ENCODE data around the gene ARHGAP42.
A peak's percentile ranks its signal among the peaks of the same experiment; 100 is the strongest.
"Not testable (repeated sequence)": the region's sequence is repeated elsewhere in the genome, so short reads cannot be mapped to it uniquely, and the experiment has no call there.

The ARHGAP42 gene

GRCh38 chr11:100687054-100687629, at the start of gene ARHGAP42:
TSS of gene ARHGAP42 (plus strand) at chr11:100687288. CDS start at chr11:100687679, 391 bp downstream.
- peak; percentile 68 to 85 for DNase-seq (ENCODE audit: low read depth in 1 of 2, low spot score in 1 of 2)
- TF ChIP-seq JUND (IDR thresholded peaks at IDR 0.05; ENCODE audit: low read depth): no peak
- in situ Hi-C loops (cut with HindIII; ENCODE audit: low pct_unique_long_range_greater_than_20kb, low sequenced_read_pairs): no loop called here

DNA sequence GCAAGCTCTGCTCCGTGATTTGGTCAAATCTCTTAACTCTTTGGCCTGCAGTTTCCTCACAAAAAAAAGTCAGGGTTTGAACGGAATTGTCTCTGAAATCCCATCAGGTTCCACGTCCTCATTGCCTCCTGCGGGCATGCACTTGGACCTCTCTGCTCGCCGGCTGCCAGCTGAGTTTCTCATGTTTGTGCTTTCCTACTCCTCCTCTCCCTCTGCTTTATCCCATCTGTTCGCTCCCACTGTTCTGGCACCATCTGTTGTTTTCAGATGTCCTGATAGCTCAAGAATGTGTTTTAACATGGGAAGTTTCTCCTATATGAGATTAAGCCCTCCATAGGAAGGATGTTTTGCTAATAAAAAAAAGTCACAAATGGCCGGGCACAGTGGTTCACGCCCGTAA, 49.4 kb upstream of the ARHGAP42 start:
- in situ Hi-C loops (cut with HindIII; ENCODE audit: low pct_unique_long_range_greater_than_20kb, low sequenced_read_pairs): no loop called here
- TF ChIP-seq JUND (IDR thresholded peaks at IDR 0.05; ENCODE audit: low read depth): no peak
- no peak for DNase-seq (ENCODE audit: low read depth in 1 of 2, low spot score in 1 of 2)

GRCh38 chr11:100638648-100639047, 48.4 kb upstream of the ARHGAP42 start:
- DNase-seq (ENCODE audit: low read depth in 1 of 2, low spot score in 1 of 2): no peak
- in situ Hi-C loops (cut with HindIII; ENCODE audit: low pct_unique_long_range_greater_than_20kb, low sequenced_read_pairs): no loop called here
- no peak for TF ChIP-seq JUND (IDR thresholded peaks at IDR 0.05; ENCODE audit: low read depth)

- in situ Hi-C loops (cut with HindIII; ENCODE audit: low pct_unique_long_range_greater_than_20kb, low sequenced_read_pairs): no loop called here
- peak in 1 of 2 experiments; percentile 39 for DNase-seq (ENCODE audit: low read depth in 1 of 2, low spot score in 1 of 2)
- TF ChIP-seq JUND (IDR thresholded peaks at IDR 0.05; ENCODE audit: low read depth): no peak
Observed at GRCh38 chr11:100639140-100639539, 47.9 kb upstream of the ARHGAP42 start.

GRCh38 chr11:100640071-100640470, 47.0 kb upstream of the ARHGAP42 start:
- in situ Hi-C loops (cut with HindIII; ENCODE audit: low pct_unique_long_range_greater_than_20kb, low sequenced_read_pairs): no loop called here
- DNase-seq (ENCODE audit: low read depth in 1 of 2, low spot score in 1 of 2): no peak
- no peak for TF ChIP-seq JUND (IDR thresholded peaks at IDR 0.05; ENCODE audit: low read depth)

GRCh38 chr11:100640646-100641045, 46.4 kb upstream of the ARHGAP42 start:
- TF ChIP-seq JUND (IDR thresholded peaks at IDR 0.05; ENCODE audit: low read depth): no peak
- in situ Hi-C loops (cut with HindIII; ENCODE audit: low pct_unique_long_range_greater_than_20kb, low sequenced_read_pairs): no loop called here
- peak; percentile 16 to 49 for DNase-seq (ENCODE audit: low read depth in 1 of 2, low spot score in 1 of 2)

DNA sequence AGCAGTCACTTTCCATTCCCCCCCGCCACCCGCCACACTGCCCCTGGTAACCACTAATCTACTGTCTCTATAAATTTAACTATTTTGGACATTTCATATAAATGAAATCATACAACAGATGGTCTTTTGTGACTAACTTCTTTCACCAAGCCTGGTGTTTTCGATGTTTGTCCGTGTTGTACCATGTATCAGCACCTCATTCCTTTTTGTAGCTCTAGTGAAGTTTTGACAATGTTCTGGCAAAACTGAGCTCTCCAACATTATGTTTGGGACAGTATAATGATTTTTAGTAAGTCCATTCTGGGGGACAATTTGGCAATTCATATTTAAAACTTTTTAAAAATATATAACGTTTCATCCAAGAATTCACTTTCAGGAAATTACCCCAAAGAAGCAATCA, 45.6 kb upstream of the ARHGAP42 start:
- in situ Hi-C loops (cut with HindIII; ENCODE audit: low pct_unique_long_range_greater_than_20kb, low sequenced_read_pairs): no loop called here
- no peak for TF ChIP-seq JUND (IDR thresholded peaks at IDR 0.05; ENCODE audit: low read depth)
- DNase-seq (ENCODE audit: low read depth in 1 of 2, low spot score in 1 of 2): no peak

- no peak for TF ChIP-seq JUND (IDR thresholded peaks at IDR 0.05; ENCODE audit: low read depth)
- in situ Hi-C loops (cut with HindIII; ENCODE audit: low pct_unique_long_range_greater_than_20kb, low sequenced_read_pairs): no loop called here
Observed at GRCh38 chr11:100646545-100646944, 40.5 kb upstream of the ARHGAP42 start.

DNA sequence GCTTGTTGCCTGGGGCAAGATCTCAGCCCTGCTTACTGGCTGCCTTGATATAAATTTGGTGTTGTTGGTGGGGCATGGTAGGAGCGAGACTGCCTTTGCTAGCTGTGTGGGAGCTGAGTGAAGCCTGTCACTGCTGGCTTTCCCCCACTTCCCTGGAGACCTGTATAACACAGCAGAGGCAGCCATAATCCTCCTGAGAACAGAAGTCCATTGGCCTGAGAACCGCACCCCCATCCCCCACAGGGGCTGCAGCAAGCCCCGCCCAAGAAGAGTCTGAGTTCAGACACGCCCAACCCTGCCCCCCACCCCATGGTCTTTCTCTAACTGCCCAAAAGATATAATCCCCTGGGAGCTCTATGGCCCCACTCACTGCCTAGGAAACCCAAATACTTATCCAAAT, 39.2 kb upstream of the ARHGAP42 start:
- in situ Hi-C loops (cut with HindIII; ENCODE audit: low pct_unique_long_range_greater_than_20kb, low sequenced_read_pairs): no loop called here
- TF ChIP-seq JUND (IDR thresholded peaks at IDR 0.05; ENCODE audit: low read depth): no peak
- no peak for DNase-seq (ENCODE audit: low read depth in 1 of 2, low spot score in 1 of 2)

More at GRCh38 chr11:100646545-100646944, 40.5 kb upstream of the ARHGAP42 start:
- DNase-seq (ENCODE audit: low read depth in 1 of 2, low spot score in 1 of 2): no peak

GRCh38 chr11:100663583-100663982, 23.5 kb upstream of the ARHGAP42 start:
- in situ Hi-C loops (cut with HindIII; ENCODE audit: low pct_unique_long_range_greater_than_20kb, low sequenced_read_pairs): no loop called here
- DNase-seq (ENCODE audit: low read depth in 1 of 2, low spot score in 1 of 2): no peak
- TF ChIP-seq JUND (IDR thresholded peaks at IDR 0.05; ENCODE audit: low read depth): no peak

- no peak for TF ChIP-seq JUND (IDR thresholded peaks at IDR 0.05; ENCODE audit: low read depth)
- DNase-seq (ENCODE audit: low read depth in 1 of 2, low spot score in 1 of 2): no peak
- in situ Hi-C loops (cut with HindIII; ENCODE audit: low pct_unique_long_range_greater_than_20kb, low sequenced_read_pairs): no loop called here
Observed at GRCh38 chr11:100663996-100664395, 23.1 kb upstream of the ARHGAP42 start.

DNA sequence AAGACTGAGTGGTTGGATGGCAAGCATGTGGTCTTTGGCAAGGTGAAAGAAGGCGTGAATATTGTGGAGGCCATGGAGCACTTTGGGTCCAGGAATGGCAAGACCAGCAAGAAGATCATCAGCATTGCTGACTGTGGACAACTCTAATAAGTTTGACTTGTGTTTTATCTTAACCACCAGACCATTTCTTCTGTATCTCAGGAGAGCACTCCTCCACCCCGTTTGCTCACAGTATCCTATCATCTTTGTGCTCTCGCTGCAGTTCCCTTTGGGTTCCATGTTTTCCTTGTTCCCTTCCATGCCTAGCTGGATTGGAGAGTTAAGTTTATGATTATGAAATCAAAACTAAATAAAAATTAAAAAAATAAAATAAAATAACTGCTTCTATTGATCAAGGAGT, 20.3 kb upstream of the ARHGAP42 start:
- in situ Hi-C loops (cut with HindIII; ENCODE audit: low pct_unique_long_range_greater_than_20kb, low sequenced_read_pairs): not testable (repeated sequence)

GRCh38 chr11:100667449-100667848, 19.6 kb upstream of the ARHGAP42 start:
- TF ChIP-seq JUND (IDR thresholded peaks at IDR 0.05; ENCODE audit: low read depth): no peak
- in situ Hi-C loops (cut with HindIII; ENCODE audit: low pct_unique_long_range_greater_than_20kb, low sequenced_read_pairs): no loop called here
- DNase-seq (ENCODE audit: low read depth in 1 of 2, low spot score in 1 of 2): no peak

More for the DNA sequence above, 20.3 kb upstream of the ARHGAP42 start:
- not testable (repeated sequence) for DNase-seq (ENCODE audit: low read depth in 1 of 2, low spot score in 1 of 2)

DNA sequence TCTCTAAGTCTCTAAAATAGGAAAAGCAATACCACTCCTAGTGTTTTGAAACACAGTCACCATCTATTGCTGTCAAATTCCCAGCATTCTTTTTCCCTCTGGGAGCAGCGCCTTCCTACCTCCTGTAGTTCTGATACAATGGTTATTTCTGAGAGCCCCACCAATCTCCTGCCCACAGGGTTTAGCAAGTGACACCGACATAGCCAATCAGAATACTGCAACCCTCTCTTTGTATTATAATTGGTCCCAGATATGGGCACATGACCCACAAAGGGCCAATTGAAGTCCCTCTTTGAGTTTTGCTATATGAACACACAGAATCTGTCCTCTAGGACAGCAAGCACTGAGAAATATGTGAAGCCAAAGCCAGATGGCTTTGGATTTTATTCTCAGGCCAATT, 16.9 kb upstream of the ARHGAP42 start:
- TF ChIP-seq JUND (IDR thresholded peaks at IDR 0.05; ENCODE audit: low read depth): no peak
- in situ Hi-C loops (cut with HindIII; ENCODE audit: low pct_unique_long_range_greater_than_20kb, low sequenced_read_pairs): no loop called here
- no peak for DNase-seq (ENCODE audit: low read depth in 1 of 2, low spot score in 1 of 2)
